NCI-H2227 (cell line): ENCODE results near the gene INTS13.
"Not testable (repeated sequence)": the region's sequence is repeated elsewhere in the genome, so short reads cannot be mapped to it uniquely, and the experiment has no call there.

Source experiments
- DNase-seq: peaks from one replicate; lab custom pipeline; 2025; ENCODE audit not compliant: unreplicated experiment; lab: John Stamatoyannopoulos, UW

Gene INTS13

DNA sequence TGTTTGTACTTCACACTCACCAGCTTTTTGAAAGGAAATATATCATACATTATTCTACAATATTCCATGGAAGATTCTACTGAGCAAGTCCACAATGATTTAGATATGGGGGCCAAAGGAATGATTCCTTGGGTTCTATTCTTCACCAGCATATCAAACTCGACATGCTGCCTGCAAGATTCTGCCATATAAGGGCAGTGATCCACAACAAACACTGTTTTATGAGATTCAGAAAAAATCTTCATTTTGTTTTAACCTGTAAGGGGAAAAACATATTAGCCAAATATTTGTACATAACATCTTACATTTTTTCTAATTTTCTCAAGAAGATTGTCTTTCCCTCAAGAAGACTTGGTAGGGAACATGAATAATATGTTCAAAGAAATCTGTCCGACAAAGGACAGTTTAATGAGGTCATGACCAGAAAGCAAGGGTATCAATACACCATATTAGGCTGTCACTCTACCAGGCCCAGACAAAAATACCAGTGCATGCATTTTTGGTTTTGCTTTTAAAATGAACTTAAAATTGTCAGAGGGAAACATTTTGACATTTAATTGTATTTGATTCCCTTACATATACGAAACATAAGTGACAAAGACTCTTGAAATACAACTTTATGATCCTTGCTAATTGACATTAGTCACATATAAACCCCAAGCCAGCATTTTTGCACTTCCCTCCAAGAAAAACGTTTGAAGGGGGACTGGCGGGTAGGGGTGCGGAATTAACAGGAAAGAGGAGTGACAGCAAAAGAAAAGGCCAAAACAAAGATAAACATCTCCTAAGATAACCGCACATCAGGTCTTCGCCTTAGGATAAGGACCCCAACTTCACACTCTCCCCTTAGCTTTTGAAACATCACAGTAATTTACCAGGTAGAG is 980 bp downstream of the INTS13 start:
- no peak for DNase-seq

DNA sequence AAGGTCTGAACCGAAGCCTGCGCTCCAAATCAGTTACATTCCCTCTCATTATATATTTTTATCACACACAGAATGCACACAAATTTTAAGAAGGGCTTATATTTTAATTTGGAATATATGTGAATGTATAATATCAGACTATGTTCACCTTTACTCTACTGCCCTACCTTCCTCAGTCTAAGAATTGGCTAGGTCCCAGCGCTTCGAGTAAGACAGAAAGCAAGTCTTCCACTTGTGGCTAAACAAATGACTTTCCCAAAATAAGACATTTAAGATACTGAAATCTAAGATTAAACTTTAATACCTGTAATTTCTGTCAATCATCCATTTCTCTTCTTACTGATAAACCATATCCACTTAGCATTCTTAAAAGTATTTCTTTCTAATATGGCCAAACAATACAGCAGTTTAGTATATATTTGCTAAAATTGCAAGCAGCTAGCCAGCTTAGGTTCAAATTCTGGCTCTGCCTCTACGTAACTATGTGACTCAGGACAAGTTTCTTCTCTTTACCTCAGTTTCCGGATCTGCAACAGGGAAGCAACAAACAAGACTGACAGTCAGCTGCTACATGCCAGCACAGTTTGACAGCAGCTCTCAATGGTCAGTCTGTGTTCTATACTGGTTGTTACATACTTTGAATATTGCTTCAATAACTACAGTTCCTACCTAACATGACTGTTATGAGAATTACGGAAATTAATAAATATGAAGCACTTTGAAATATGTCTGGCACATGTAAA is 2.0 kb downstream of the INTS13 start:
- DNase-seq = no peak

DNA sequence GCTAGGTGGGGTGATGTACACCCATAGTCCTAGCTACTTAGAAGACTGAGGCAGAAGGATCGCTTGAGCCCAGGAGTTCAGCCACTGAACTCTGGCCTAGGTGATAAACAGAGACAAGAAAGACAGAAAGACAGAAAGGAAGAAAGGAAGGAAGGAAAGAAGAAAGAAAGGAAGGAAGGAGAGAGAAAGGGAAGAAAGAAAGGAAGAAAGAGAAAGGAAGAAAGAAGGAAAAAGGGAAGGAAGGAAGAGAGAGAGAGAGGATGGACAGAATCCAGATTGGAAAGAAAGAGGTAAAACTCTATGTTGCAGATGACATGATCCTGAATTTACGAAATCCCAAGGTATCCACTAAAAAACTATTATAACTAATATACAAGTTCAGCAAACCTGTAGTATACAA is 8.2 kb downstream of the INTS13 start:
- DNase-seq = no peak

DNA sequence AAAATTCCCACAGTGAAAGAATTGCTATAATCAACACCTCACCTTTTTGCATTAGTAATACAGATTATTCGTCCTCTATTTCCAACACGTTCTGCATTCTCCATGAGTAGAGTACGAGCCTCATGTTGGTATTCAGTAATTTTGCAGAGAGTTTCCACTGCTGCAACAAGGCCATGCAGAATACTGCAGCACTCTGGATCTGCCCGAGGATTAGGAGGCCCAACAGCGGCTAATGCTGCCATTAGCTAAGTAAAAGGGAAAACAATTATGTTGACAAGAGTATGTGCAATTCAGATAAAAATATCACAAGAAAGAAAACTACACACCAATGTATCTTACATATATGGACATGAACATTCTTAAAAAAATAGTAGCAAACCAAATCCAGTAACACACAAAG is 9.1 kb downstream of the INTS13 start:
- DNase-seq = no peak

DNA sequence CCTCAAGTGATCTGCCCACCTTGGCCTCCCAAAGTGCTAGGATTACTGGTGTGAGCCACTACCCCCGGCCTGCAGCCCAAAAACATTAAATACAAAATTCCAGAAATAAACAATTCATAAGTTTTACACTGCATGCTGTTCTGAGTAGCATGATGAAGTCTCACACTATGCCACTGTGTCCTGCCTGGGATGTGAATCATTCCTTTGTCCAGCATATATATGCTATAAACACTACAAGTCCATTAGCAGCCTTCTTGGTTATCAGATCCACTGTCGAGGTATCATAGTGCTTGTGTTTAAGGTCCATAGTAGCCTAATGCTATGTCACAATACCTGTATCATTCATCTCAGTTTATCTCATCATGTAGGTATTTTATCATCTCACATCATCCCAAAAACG is 15.9 kb downstream of the INTS13 start:
- DNase-seq = no peak

DNA sequence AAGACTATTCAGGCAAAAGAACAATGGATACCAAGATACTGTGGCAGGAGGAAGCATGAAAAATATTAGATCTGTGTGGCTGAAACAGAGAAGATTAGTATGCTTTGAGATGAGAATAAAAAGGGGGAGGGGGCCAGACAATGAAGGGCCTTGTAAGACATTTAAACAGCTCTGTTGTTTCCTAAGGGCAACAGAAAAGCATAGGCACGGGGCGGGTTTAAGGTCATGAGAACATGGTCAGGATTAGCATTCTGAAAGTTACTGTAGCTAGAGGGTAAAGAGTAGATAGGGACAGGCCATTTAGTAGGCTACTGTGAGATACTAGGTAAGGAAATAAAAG is 18.6 kb downstream of the INTS13 start:
- no peak for DNase-seq

DNA sequence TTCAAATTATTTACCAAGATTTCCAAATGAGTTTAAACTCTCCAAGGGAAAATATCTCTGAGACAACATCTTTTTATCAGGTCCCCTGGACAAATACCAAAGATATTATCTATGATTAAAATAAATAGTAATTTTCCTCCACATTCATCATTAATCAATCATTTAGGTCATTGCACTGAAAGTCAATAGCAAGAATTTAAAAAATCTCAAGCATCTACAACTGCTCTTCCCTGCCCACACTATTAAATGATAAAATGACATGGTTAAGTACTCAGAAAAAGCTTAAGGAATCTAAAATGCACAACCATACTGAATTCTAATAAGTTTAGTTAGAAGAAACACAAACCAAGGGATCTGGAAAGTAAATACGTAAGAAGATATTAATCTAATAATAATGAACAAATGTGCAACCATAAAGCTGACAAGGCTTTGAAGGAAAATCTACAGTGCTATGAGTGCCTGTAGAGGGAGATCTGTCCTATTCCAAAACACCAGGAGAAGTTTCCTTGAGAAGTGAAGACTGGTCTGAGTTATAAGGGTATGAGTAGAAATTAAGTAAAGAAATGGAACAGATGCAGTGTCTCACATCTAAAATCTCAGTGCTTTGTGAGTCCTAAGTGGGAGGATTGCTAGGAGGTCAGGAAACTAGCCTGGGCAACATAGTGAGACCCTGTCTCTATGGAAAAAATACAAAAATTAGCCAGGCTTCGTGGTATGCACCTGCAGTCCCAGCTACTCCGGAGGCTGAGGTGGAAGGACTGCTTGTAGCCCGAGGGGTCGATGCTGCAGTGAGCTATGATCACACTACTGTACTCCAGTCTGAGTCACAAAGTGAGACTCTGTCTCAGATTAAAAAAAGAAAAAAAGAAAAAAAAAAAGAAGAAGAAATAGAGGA is 19.2 kb downstream of the INTS13 start:
- DNase-seq = no peak

DNA sequence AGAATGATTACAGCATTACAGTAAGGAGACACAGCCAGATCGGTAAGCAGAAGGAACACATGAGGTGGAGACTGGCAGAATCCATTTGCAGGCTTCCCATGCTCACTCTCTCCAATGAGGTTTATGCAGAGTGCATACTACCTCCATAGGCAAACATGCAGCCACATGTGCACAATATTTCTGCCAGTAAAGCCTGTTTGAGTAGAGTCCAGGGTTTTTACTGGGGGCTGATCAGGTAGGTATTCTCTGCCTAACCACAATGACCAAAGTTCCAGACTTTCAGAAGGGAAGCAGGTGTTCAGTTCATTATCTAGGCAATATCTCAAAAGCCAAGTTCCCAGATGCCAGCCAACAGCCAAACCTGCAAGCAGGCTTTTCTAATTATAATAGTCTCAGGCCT is 31.1 kb downstream of the INTS13 start:
- DNase-seq = no peak

DNA sequence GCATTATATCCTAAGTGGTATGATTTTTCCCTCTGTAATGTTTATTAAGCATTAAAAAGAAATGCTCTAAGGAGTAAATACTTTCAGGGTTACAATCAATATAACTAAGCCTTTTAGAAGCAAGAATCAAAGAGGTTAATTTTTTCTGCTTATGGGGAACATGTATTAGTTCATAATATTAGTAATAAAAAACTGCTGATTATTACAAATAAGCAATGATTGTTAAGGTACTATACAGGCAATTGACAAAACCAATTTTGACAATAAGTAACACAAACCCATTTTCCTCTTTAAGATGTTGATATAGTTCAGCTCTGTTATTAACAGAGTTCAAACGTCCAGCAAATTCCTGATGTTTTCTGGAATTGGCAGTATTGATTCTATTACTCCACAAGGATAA is 31.8 kb downstream of the INTS13 start:
- DNase-seq = no peak

DNA sequence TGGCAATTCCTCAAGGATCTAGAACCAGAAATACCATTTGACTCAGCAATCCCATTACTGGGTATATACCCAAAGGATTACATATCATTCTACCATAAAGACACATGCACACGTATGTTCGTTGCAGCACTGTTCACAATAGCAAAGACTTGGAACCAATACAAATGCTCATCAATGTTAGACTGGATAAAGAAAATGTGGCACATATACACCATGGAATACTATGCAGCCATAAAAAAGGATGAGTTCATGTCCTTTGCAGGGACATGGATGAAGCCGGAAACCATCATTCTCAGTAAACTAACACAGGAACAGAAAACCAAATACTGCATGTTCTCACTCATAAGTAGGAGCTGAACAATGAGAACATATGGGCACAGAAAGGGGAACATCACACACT is 34.4 kb downstream of the INTS13 start:
- DNase-seq = not testable (repeated sequence)

DNA sequence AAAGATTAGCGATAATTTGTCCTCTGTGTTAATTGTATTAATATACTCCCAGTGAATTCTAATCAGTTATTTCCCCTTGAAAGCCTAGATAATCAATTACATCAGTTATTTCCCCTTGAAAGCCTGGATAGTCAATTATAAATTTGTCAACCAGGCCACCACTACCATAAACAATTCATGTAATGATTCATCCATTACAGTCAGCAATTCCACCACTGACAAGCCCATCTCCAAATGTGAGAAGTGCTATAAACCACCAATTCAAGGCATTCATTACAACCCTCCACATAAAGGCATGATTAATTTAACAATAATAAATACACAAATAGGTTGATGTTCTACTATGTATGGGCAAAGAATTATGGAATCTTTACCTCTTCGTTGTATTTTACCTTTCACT is 40.9 kb downstream of the INTS13 start:
- DNase-seq = no peak

DNA sequence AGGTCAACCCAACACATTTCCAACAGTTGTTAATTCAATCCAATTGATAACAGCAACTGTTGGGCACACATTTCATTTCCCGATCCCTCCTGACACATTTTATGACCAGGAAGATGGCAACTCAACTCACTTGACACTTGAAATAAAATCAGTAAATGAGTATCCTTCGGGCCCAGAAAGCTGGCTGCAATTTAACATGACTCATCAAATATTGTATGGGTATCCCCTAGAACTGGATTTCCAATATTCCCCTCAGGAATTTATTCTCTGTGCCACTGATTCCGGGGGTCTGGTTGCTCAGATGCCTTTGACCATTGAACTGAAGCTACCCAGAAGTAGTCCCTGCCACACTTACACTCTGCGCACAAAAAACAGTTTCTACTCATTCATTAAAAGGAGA is 42.1 kb downstream of the INTS13 start:
- no peak for DNase-seq

DNA sequence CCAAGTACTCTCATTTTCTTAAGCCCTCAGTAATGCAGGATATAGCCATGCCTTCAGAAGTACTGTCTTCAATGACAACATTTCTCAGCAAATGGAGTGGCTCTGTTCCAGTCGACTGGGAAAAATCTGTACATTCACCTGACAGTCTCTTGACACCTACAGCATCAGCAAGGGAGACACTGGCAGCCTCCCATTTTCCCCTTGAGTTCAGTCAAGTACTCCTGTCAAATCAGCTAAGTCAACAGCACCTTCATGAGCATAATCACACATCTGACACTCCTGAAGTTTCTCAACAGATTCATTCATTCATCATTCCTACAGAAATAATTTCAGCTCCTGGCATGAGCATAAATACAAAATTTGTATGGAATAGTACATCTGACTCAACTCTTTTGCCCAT is 46.1 kb downstream of the INTS13 start:
- DNase-seq = no peak

DNA sequence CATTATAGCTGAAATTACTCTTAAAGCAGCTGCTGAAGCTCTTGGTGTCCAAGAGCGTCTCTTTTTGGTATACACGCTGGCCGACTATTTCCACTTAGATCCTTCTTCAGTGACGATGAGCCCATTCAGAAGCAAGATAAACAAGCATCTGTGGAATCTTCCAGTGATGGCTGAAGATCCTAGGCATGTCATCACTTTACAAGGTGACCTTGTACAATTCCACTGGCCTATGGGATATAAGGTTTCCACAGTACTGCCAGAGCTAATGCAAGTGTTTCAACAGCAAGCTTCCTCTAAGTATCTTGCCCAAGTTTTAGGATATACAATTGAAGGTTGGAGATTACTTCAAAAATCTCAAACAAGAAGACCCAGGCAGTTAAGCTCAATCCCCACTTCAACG is 47.0 kb downstream of the INTS13 start:
- DNase-seq = no peak

DNA sequence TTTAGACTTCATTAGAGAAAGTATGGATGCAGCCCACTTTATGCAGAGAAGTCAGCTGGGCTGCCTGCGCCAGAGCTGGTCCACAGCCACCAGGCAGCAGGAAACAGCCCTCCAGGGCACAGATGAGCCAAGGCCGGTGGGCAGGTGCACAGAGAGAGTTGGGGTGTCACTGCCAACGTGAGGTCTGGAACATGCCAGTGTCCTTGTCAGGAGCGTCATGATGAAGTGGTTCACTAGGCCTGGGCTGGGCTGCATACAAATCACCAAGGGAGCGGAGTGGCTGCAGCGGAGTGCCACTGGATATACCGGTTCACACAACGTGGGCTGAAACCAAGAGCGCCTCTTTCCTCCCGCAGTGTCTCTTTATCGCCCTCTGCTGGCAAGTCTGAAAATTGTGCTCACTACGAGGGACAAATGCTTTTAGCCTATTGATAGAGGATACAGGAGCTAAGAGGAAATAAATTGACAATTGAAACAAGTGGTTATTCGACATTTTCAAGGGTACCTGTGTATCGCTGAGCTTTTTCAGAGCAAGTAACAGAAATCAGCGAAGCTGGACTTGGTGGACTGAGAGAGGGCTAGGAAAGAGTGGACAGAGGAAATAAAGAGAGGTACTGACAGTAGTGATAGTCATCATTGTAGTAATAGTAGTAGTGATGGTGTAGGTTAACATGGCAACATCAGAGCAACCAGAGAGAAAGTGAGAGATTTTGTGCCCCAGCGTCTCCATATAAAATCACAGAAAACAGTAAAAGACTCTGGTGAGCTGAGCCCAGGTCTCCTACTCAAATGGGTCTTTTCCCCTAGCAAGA is 52.8 kb downstream of the INTS13 start:
- DNase-seq = peak; percentile 85

DNA sequence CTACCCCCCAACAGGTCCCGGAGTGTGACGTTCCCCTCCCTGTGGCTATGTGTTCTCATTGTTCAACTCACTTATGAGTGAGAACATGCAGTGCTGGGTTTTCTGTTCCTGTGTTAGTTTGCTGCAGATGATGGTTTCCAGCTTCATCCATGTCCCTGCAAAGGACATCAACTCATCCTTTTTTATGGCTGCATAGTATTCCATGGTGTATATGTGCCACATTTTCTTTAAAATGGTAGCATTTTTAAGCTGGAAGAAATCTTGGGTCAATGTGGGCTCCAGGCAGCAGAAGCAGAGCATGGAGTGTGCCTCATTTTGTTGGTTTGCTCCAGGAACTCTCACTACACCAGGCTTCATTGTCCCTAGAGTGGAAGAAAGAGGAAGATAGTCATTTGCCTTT is 57.2 kb downstream of the INTS13 start:
- no peak for DNase-seq

DNA sequence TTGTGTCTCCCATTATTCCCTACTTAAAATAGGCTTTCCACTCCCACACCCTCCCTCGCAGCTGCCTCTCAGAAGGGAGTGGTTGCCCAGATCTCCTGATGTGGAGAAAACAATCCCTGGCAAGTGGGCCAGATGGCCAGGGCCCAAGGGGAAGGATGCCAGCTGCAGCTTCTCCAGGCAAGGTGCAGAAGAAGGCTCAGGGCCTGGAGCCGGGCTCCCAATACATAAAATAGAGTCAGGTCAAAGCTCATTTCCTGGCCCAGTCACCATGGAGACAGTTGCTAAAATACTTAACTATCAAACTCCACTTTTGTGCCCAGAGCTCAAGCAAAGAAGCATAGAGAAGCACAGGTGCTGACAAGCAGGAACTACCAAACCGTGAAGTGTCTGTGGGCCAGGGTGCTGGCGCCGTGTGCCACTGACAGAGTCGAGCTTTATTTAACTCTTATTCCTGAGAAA is 59.1 kb downstream of the INTS13 start:
- DNase-seq = no peak

DNA sequence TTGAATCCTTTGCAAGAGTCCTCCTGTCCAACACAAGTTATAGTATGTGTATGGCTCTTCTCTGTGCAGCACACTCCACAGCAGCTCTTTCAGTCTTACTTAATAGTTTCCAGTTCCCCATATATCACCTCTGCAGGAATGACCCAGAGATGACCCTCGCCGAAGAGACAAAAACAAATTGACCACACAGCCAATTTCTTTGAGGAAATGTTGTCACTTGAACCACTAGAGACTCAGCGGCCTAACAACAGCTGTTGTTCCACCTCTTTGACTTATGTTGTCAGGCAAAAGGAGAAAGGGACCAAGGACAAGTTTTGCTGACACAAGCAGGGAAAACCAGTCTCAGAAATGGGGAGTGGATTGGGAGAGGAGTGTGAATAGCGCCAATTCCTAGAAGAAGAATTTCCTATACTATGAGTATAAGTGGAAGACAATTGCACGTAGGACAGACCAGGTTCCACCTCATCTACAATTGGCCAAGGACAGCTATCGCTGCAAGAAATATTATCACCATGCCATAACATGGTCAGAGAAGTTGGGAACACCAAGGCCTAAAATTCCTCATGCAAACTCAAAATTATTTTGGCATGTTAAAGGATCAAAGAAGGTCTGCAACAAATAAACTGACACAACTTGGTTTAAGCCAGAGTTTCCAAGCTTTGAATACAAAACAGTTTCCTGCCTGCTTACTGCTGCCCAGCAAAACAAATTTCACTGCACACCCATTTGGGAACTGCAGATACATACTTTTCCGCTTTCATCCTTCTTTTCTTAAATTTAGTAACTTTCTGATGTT is 63.1 kb downstream of the INTS13 start:
- no peak for DNase-seq

DNA sequence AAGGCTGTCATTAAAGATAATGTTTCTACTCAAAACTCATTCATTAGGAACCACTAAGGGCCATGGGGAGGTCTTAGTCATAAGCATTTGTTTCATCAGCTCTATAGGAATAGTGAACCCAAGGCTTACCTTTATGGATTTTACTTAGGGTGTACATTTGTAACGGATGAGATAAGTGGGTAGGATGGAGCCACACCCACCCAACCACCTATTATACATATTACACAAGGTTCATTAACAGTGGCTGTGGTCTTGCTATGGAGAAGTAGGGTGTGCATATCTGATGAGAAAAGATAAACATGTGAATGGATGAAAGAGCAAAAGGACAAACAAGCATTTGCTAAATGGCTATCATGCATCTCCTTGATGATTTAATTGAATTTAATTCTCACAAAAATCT is 65.2 kb downstream of the INTS13 start:
- DNase-seq = no peak

DNA sequence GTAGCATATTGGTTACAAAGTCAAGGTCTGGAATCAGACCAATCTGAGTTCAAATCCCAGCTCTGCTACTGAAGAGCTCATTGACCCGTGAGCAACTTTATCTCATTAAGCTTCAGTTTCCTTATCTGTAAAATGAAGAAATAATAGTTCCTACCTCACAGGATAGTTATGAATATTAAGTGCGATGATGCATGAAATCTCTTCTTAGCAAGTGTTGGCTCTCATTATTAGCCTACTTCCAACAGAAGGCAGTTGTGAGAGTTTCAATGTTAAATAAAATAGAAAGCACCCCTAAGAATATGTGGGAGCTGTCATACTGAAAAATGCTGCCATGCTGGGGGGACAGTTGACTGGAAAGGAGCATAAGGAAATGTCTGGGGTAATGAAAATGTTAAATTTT is 65.8 kb downstream of the INTS13 start:
- no peak for DNase-seq
